IMR-90 (cell line): Measurements from ENCODE around the gene RELN. TPM values are rescaled to one million over a fixed set of nuclear protein-coding genes. Genes with fewer than 3 reads are reported as not detected.

Source experiments
- ATAC-seq: fragments of 200-7000 bp; cut with Tn5 transposase; 2 replicates; pipeline ENCODE4 v1.9.1; 2020; ENCODE audit warnings: low read depth, mild to moderate bottlenecking, moderate library complexity
- BruUV-seq: library from RNA; stranded (reverse); fragments of 400-500 nt; replicated peaks from 2 replicates; lab custom pipeline; 2021; lab: Mats Ljungman, UMichigan
- CTCF ChIA-PET: fragments of 300-600 bp; formaldehyde crosslinking; extraction: SDS; loops from one replicate; lab custom pipeline; 2021; ENCODE audit warnings: antibody characterized with exemption; lab: Yijun Ruan, JAX
- POLR2A ChIA-PET: fragments of 300-600 bp; sonication (Branson Sonifier 250); formaldehyde crosslinking; loops from one replicate; lab custom pipeline; 2022; ENCODE audit warnings: antibody characterized with exemption; ENCODE audit not compliant: unreplicated experiment; lab: Charles Lee
- DNase-seq: peaks from one replicate; pipeline ENCODE4 v3.0.0; 2013
- H2AFZ ChIP-seq: replicated peaks from 2 replicates; pipeline ENCODE3; 2013; ENCODE audit warnings: low read length, mild to moderate bottlenecking; ENCODE audit not compliant: poor library complexity
- H2AK5ac ChIP-seq: 2 replicates; pipeline ENCODE4 v1.6.1; 2013; ENCODE audit warnings: low read depth, low read length, inconsistent platforms
- H2AK9ac ChIP-seq: replicated peaks from 2 replicates; pipeline ENCODE3; 2013; ENCODE audit warnings: mild to moderate bottlenecking, low read depth, low read length, moderate library complexity; ENCODE audit not compliant: poor library complexity
- H2BK120ac ChIP-seq: 2 replicates; pipeline ENCODE4 v1.6.1; 2013; ENCODE audit warnings: low read depth, low read length, inconsistent platforms
- H2BK15ac ChIP-seq: 3 replicates; pipeline ENCODE4 v1.6.1; 2013; ENCODE audit warnings: low read depth, low read length, inconsistent platforms
- H2BK20ac ChIP-seq: 2 replicates; pipeline ENCODE4 v1.6.1; 2013; ENCODE audit warnings: low read depth, mild to moderate bottlenecking, inconsistent platforms, low read length, moderate library complexity
- H2BK5ac ChIP-seq: 2 replicates; pipeline ENCODE4 v1.6.1; 2013; ENCODE audit warnings: mild to moderate bottlenecking, low read depth, low read length, inconsistent platforms; ENCODE audit not compliant: poor library complexity, severe bottlenecking
- H3K14ac ChIP-seq: replicated peaks from 2 replicates; pipeline ENCODE4 v1.6.1; 2013; ENCODE audit warnings: low read depth, low read length, inconsistent platforms
- H3K18ac ChIP-seq: 2 replicates; pipeline ENCODE4 v1.6.1; 2013; ENCODE audit warnings: low read depth, low read length, control low read depth
- H3K23ac ChIP-seq: 2 replicates; pipeline ENCODE4 v1.6.1; 2013; ENCODE audit warnings: low read depth, low read length, inconsistent platforms
- H3K27ac ChIP-seq: 2 replicates; pipeline ENCODE4 v1.5.1; 2013; ENCODE audit warnings: mild to moderate bottlenecking, control low read depth, low read length; ENCODE audit not compliant: insufficient read depth
- H3K27me3 ChIP-seq: 2 replicates; pipeline ENCODE4 v1.6.1; 2013; ENCODE audit warnings: low read length; ENCODE audit not compliant: control insufficient read depth, insufficient read depth
- H3K36me3 ChIP-seq: 2 replicates; pipeline ENCODE4 v1.6.1; 2013; ENCODE audit warnings: low read length, mixed read lengths; ENCODE audit not compliant: control insufficient read depth, insufficient read depth
- H3K4ac ChIP-seq: 2 replicates; pipeline ENCODE4 v1.6.1; 2013; ENCODE audit warnings: low read depth, low read length, inconsistent platforms
- H3K4me1 ChIP-seq: 2 replicates; pipeline ENCODE4 v1.6.1; 2013; ENCODE audit warnings: low read length, mixed read lengths; ENCODE audit not compliant: control insufficient read depth, insufficient read depth
- H3K4me2 ChIP-seq: 2 replicates; pipeline ENCODE4 v1.6.1; 2013; ENCODE audit warnings: low read depth, mild to moderate bottlenecking, control low read depth, low read length, moderate library complexity
- H3K4me3 ChIP-seq: 2 replicates; pipeline ENCODE4 v1.5.1; 2013; ENCODE audit warnings: low read depth, mild to moderate bottlenecking, control low read depth, low read length, moderate library complexity; ENCODE audit not compliant: insufficient read depth
- H3K56ac ChIP-seq: 2 replicates; pipeline ENCODE4 v1.6.1; 2013; ENCODE audit warnings: low read length, inconsistent platforms; ENCODE audit not compliant: insufficient read depth; ENCODE audit errors: extremely low read depth
- H3K79me1 ChIP-seq, 2 experiments: 2 replicates each; pipeline ENCODE4 v1.6.1; 2013; ENCODE audit warnings: low read length in 2 of 2, inconsistent platforms in 1 of 2, low read depth in 1 of 2
- H3K9ac ChIP-seq: 2 replicates; pipeline ENCODE4 v1.6.1; 2013; ENCODE audit warnings: low read depth, low read length, control low read depth
- H3K9me1 ChIP-seq: 2 replicates; pipeline ENCODE4 v1.6.1; 2013; ENCODE audit warnings: low read length, inconsistent platforms; ENCODE audit not compliant: insufficient read depth
- H3K9me3 ChIP-seq: 2 replicates; pipeline ENCODE4 v1.6.1; 2013; ENCODE audit warnings: low read length; ENCODE audit not compliant: control insufficient read depth, insufficient read depth
- H4K20me1 ChIP-seq: 2 replicates; pipeline ENCODE4 v1.6.1; 2013; ENCODE audit warnings: low read length, inconsistent platforms; ENCODE audit not compliant: insufficient read depth
- H4K5ac ChIP-seq: 2 replicates; pipeline ENCODE4 v1.6.1; 2013; ENCODE audit warnings: mild to moderate bottlenecking, low read depth, low read length, control low read depth
- H4K8ac ChIP-seq, 2 experiments: 2 replicates each; pipeline ENCODE4 v1.6.1; 2013; ENCODE audit warnings: low read depth in 2 of 2, low read length in 2 of 2, control low read depth in 1 of 2, inconsistent platforms in 1 of 2
- H4K91ac ChIP-seq: 2 replicates; pipeline ENCODE4 v1.6.1; 2013; ENCODE audit warnings: low read depth, low read length, inconsistent platforms; ENCODE audit not compliant: insufficient read depth
- CEBPB ChIP-seq: IDR thresholded peaks from 2 replicates; pipeline ENCODE4 v1.6.1; 2012; ENCODE audit warnings: low read depth, low read length, improper control_type of control experiment
- CHD1 ChIP-seq: IDR thresholded peaks from 2 replicates; pipeline ENCODE4 v1.6.1; 2012; ENCODE audit warnings: low read depth, low read length, improper control_type of control experiment
- CTCF ChIP-seq: conservative IDR thresholded peaks from 2 replicates; pipeline ENCODE4 v1.5.1; 2012; ENCODE audit warnings: mild to moderate bottlenecking, low read depth, low read length, improper control_type of control experiment
- ELK1 ChIP-seq: fragments of 150-350 bp; IDR thresholded peaks from 2 replicates; pipeline ENCODE4 v1.6.1; 2016; ENCODE audit warnings: low read depth, mild to moderate bottlenecking, low read length, moderate library complexity, borderline replicate concordance
- FOS ChIP-seq: fragments of 150-350 bp; IDR thresholded peaks from 2 replicates; pipeline ENCODE4 v1.6.1; 2016; ENCODE audit warnings: low read depth, low read length
- MAFK ChIP-seq: IDR thresholded peaks from 2 replicates; pipeline ENCODE4 v1.6.1; 2012; ENCODE audit warnings: low read depth, low read length, improper control_type of control experiment
- MAZ ChIP-seq: IDR thresholded peaks from 2 replicates; pipeline ENCODE4 v1.6.1; 2012; ENCODE audit warnings: low read depth, mild to moderate bottlenecking, low read length, improper control_type of control experiment, moderate library complexity, borderline replicate concordance
- MXI1 ChIP-seq: IDR thresholded peaks from 2 replicates; pipeline ENCODE4 v1.6.1; 2012; ENCODE audit warnings: low read depth, mild to moderate bottlenecking, low read length, moderate library complexity, borderline replicate concordance
- NFE2L2 ChIP-seq: fragments of 150-350 bp; IDR thresholded peaks from 2 replicates; pipeline ENCODE4 v1.6.1; 2016; ENCODE audit warnings: low read depth, mild to moderate bottlenecking, low read length
- POLR2A ChIP-seq: IDR thresholded peaks from 2 replicates; pipeline ENCODE4 v1.6.1; 2012; ENCODE audit warnings: mild to moderate bottlenecking, low read depth, low read length
- RAD21 ChIP-seq: IDR thresholded peaks from 2 replicates; pipeline ENCODE4 v1.6.1; 2012; ENCODE audit warnings: low read length, improper control_type of control experiment
- RCOR1 ChIP-seq: IDR thresholded peaks from 2 replicates; pipeline ENCODE4 v1.6.1; 2012; ENCODE audit warnings: mild to moderate bottlenecking, low read length, improper control_type of control experiment; ENCODE audit not compliant: insufficient replicate concordance
- RFX5 ChIP-seq: IDR thresholded peaks from 2 replicates; pipeline ENCODE4 v1.8.0; 2012; ENCODE audit warnings: low read depth, mild to moderate bottlenecking, low read length, moderate library complexity
- SMC3 ChIP-seq: fragments of 150-350 bp; IDR thresholded peaks from 2 replicates; pipeline ENCODE4 v1.6.1; 2016; ENCODE audit warnings: low read depth, mild to moderate bottlenecking, antibody characterized with exemption, low read length, moderate library complexity
- USF2 ChIP-seq: fragments of 150-350 bp; IDR thresholded peaks from 2 replicates; pipeline ENCODE4 v1.6.1; 2017; ENCODE audit warnings: mild to moderate bottlenecking, antibody characterized with exemption, low read length, low read depth
- whole genome bisulfite sequencing, 2 experiments: methylation state at CpG; one replicate each; pipeline versions ENCODE4 v1.1.5 to v1.1.7; 2013; ENCODE audit warnings: missing lambda C conversion rate in 2 of 2; ENCODE audit not compliant: insufficient read length in 1 of 2; ENCODE audit errors: extremely low coverage in 2 of 2; 5-methylcytosine and 5-hydroxymethylcytosine counted together
- dilution Hi-C: fragments of 300-500 bp; cut with HindIII; formaldehyde crosslinking; loops from one replicate; pipeline ENCODE4 v1.14.3; 2018; ENCODE audit warnings: low sequenced_read_pairs; ENCODE audit not compliant: unreplicated experiment
- in situ Hi-C: fragments of 300-500 bp; cut with MboI; formaldehyde crosslinking; loops from 3 replicates; pipeline ENCODE4 v1.14.3; 2019; ENCODE audit warnings: low sequenced_read_pairs, inconsistent platforms, mixed read lengths
- intact Hi-C: fragments of 100-400 bp; cut with micrococcal nuclease; formaldehyde crosslinking; loops from 2 replicates; pipeline ENCODE4 v1.10.0; 2022
- polyA plus RNA-seq, 3 experiments: library from polyadenylated mRNA; depleted of rRNA; stranded (reverse); fragments of >200 nt; gene quantifications; 2 replicates each; pipeline ENCODE4 v1.2.3, GENCODE V29; 2012; ENCODE audit warnings: low replicate concordance in 1 of 3
- total RNA-seq: library from RNA; depleted of rRNA; stranded (reverse); fragments of >200 nt; gene quantifications from 2 replicates; pipeline ENCODE4 v1.2.3, GENCODE V29; 2012

RELN gene
- total and polyA plus RNA-seq, 2 of the 4 experiments (the other 2 are of a cell fraction): 14.7 to 23.7 TPM

DNA sequence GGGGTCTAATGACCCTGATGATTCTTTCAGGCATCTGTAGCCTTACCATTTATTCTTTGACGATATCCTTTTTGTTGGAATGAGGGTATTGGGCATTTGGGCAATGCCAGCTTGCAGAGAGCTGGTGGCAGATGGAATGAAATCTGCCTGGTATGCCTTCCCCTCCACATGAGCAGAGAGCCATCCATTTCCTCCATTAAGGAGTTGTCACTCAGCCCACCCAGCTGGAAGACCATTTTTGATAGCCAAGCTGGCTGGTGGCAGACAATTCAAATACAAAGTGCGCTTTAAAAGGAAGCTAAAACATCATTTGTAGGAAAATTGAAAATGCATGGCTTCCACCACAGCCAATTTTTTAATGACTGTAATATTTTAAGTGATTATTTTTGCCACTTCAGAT is 303.4 kb downstream of the RELN start:
- Histone ChIP-seq H2BK5ac (no peak overlapping the region), H3K36me3 (no peaks in the 10 kb centered on the region), H3K4me1 (peaks cover 6% of the 10 kb centered on the region), H3K56ac (no peak overlapping the region), H3K79me1 (no peaks in the 10 kb centered on the region), H2AK9ac (no peak overlapping the region), H2BK15ac (no peak overlapping the region), H3K27me3 (no peaks in the 10 kb centered on the region), H2AFZ (no peak overlapping the region), H3K14ac (no peak overlapping the region), H2AK5ac (no peak overlapping the region), H3K18ac (no peak overlapping the region), H3K23ac (no peak overlapping the region), H3K9me1 (no peaks in the 10 kb centered on the region; the same call in 1 of the 2 replicates), H2BK20ac (no peak overlapping the region), H3K4ac (no peak overlapping the region), H4K5ac (no peak overlapping the region), H4K20me1 (no peaks in the 10 kb centered on the region), H2BK120ac (no peak overlapping the region), H3K4me2 (no peak overlapping the region), H3K9ac (no peak overlapping the region), H3K4me3 (no peak overlapping the region), H3K27ac (no peak overlapping the region), H3K9me3 (no peaks in the 10 kb centered on the region), H4K8ac (no peak overlapping the region), H4K91ac (no peak overlapping the region)
- ChIA-PET CTCF (no interaction called here), POLR2A (no interaction called here)
- in situ Hi-C loops: no loop called here
- WGBS, 2 experiments: no CpG with 5 or more reads among the region's 2 CpGs
- TF ChIP-seq RAD21 (no peak), CEBPB (no peak), FOS (no peak), RFX5 (no peak), CHD1 (no peak), NFE2L2 (no peak), SMC3 (no peak), USF2 (no peak), MAFK (no peak), RCOR1 (no peak), ELK1 (no peak), POLR2A (no peak), MXI1 (no peak), CTCF (no peak), MAZ (no peak)
- DNase-seq: no peak
- dilution Hi-C loops: no loop called here
- intact Hi-C loops: no loop called here
- no TSS peak for BruUV-seq
- ATAC-seq: no peak
